Nephron progenitor cell (in vitro differentiated cells): ENCODE measurements around the gene RMDN2.
"Not testable (repeated sequence)": the region's sequence is repeated elsewhere in the genome, so short reads cannot be mapped to it uniquely, and the experiment has no call there.

ENCODE experiments used
- DNase-seq: peaks from one replicate; pipeline ENCODE4 v3.0.0; 2021
- H3K27ac Mint-ChIP-seq: 2 replicates; pipeline ENCODE4 v1.8.0; 2021; ENCODE audit warnings: mild to moderate bottlenecking, moderate library complexity, mixed read lengths
- H3K27me3 Mint-ChIP-seq: 2 replicates; pipeline ENCODE4 v1.8.0; 2021; ENCODE audit warnings: mild to moderate bottlenecking, low read depth, mixed read lengths; ENCODE audit not compliant: poor library complexity
- H3K36me3 Mint-ChIP-seq: 2 replicates; pipeline ENCODE4 v1.8.0; 2021; ENCODE audit warnings: low read depth, mixed read lengths
- H3K4me1 Mint-ChIP-seq: 2 replicates; pipeline ENCODE4 v1.8.0; 2021; ENCODE audit warnings: mixed read lengths
- H3K4me3 Mint-ChIP-seq: 2 replicates; pipeline ENCODE4 v1.8.0; 2021; ENCODE audit warnings: mild to moderate bottlenecking, moderate library complexity, mixed read lengths
- H3K9me3 Mint-ChIP-seq: 2 replicates; pipeline ENCODE4 v1.8.0; 2021; ENCODE audit warnings: mild to moderate bottlenecking, moderate library complexity, mixed read lengths
- TF ChIP-seq, protein P1 (sequence below): fragments of 200-600 bp; sonication (generic); IDR thresholded peaks from 2 replicates; pipeline ENCODE4 v1.5.0; 2021; ENCODE audit warnings: antibody characterized with exemption

Gene RMDN2

DNA sequence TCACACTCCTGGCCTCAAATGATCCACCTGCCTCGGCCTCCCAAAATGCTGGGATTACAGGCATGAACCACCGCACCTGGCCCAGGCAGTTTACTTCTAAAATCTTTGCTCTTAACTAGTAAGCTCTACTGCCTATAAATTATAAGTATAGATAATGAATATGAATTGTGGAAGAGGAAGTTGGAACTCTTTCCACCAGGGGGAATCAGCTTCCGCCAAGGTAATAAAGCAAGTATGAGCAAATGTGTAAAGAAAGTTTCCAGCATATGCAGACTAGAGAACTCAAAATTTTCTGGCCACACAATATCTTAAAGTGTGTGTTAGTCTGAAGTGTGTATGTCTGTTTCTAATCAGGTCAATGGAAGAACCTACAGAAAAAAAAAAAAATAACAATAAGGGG lies 68.1 kb downstream of the RMDN2 start:
- Mint-ChIP-seq H3K27ac (no peak overlapping the region), H3K36me3 (no peaks in the 10 kb centered on the region), H3K9me3 (peaks cover 3% of the 10 kb centered on the region), H3K4me1 (no peaks in the 10 kb centered on the region), H3K4me3 (no peak overlapping the region), H3K27me3 (no peaks in the 10 kb centered on the region)
- TF ChIP-seq, protein P1, sequence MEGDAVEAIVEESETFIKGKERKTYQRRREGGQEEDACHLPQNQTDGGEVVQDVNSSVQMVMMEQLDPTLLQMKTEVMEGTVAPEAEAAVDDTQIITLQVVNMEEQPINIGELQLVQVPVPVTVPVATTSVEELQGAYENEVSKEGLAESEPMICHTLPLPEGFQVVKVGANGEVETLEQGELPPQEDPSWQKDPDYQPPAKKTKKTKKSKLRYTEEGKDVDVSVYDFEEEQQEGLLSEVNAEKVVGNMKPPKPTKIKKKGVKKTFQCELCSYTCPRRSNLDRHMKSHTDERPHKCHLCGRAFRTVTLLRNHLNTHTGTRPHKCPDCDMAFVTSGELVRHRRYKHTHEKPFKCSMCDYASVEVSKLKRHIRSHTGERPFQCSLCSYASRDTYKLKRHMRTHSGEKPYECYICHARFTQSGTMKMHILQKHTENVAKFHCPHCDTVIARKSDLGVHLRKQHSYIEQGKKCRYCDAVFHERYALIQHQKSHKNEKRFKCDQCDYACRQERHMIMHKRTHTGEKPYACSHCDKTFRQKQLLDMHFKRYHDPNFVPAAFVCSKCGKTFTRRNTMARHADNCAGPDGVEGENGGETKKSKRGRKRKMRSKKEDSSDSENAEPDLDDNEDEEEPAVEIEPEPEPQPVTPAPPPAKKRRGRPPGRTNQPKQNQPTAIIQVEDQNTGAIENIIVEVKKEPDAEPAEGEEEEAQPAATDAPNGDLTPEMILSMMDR: no peak
- no peak for DNase-seq

DNA sequence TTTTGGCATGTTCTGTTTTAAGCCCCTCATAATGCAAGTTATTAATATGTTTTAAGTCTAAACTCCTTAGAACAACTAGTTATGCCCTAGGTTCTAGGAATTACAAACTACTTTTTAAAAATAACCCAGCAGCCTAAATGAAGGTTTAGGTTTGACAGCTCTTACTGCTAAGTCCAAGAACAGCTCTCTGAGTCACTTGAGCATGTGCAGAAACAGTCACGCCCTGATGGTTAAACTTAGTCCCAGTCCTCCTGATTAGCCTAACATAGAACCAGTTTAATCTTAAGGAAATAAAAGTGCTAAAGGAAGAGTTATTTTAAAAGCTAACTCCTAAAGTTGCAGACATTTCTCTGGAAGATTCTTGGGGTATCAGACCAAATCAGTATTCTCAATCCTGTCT lies 72.5 kb downstream of the RMDN2 start:
- no peaks in the 10 kb centered on the region for H3K4me1 Mint-ChIP-seq
- H3K27ac Mint-ChIP-seq: no peak overlapping the region
- TF ChIP-seq, protein P1: no peak
- no peaks in the 10 kb centered on the region for H3K27me3 Mint-ChIP-seq
- no peak overlapping the region for H3K4me3 Mint-ChIP-seq
- H3K36me3 Mint-ChIP-seq: peaks cover 6% of the 10 kb centered on the region
- no peak for DNase-seq
- H3K9me3 Mint-ChIP-seq: peaks cover 8% of the 10 kb centered on the region

DNA sequence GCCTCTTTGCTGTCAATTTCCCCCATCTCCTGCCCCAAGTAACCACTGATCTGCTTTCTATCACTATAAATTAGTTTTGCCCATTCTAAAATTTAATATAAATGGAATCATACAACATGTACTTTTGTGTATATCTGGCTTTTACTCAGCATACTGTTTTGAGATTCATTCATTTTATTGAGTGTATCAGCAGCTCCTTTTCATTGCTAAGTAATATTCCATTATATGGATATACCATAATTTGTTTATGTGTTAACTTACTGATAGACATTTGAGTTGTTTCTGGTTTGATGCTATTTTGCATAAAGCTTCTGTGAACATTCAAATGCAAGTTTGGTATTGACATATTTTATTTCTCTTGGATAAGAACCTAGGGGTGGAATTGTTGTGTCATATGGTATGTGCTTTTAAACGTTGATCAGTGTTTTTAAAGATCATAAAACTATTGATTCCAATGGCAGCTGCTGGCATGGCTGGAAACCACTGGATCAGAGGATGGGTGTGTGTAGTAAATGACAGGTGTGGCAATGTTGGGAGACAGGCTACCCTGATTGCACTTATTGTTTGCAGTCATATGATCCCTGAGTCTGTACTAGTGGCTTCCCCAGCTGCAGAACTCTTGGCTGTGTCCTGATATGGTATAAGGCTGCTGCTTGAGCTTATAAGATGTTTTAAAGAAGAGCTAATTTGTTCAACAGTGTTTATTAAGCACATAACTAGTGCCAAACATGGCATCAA lies 75.6 kb downstream of the RMDN2 start:
- Mint-ChIP-seq H3K4me1 (no peaks in the 10 kb centered on the region), H3K9me3 (peaks cover 8% of the 10 kb centered on the region), H3K36me3 (peaks cover 6% of the 10 kb centered on the region), H3K4me3 (no peak overlapping the region), H3K27me3 (no peaks in the 10 kb centered on the region), H3K27ac (no peak overlapping the region)
- TF ChIP-seq, protein P1: no peak
- DNase-seq: no peak

DNA sequence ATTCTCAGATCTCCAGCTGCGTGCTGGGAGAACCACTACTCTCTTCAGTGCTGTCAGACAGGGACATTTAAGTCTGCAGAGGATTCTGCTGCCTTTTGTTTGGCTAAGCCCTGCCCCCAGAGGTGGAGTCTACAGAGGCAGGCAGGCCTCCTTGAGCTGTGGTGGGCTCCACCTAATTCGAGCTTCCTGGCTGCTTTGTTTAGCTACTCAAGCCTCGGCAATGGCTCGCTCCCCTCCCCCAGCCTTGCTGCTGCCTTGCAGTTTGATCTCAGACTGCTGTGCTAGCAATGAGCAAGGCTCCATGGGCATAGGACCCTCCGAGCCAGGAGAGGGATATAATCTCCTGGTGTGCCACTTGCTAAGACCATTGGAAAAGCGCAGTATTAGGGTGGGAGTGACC lies 85.1 kb downstream of the RMDN2 start:
- not testable (repeated sequence) for H3K27me3 Mint-ChIP-seq, DNase-seq, H3K4me3 Mint-ChIP-seq, H3K4me1 Mint-ChIP-seq, H3K27ac Mint-ChIP-seq
- peaks cover 42% of the 10 kb centered on the region for H3K36me3 Mint-ChIP-seq
- peaks cover 46% of the 10 kb centered on the region for H3K9me3 Mint-ChIP-seq

DNA sequence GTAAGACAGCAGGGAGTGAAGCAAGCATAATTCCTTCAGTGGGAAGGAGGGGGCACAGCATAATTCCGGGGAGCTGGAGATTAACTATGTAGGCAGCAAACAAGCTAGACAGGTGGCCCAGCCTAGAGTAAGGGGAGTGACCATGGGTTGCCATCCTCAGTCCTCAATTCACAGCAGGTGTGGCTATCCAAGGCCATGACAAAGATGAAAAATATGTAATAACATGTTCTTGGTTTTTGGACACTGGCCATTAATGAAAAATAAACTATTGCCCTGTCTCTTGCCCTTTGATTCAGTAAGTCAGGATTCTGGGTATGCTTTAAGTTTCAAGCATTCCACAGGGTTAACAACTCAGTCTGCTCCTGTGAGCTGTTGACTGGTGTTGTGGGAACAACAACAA lies 85.9 kb downstream of the RMDN2 start:
- Mint-ChIP-seq H3K27ac (no peak overlapping the region), H3K9me3 (peaks cover 46% of the 10 kb centered on the region)

DNA sequence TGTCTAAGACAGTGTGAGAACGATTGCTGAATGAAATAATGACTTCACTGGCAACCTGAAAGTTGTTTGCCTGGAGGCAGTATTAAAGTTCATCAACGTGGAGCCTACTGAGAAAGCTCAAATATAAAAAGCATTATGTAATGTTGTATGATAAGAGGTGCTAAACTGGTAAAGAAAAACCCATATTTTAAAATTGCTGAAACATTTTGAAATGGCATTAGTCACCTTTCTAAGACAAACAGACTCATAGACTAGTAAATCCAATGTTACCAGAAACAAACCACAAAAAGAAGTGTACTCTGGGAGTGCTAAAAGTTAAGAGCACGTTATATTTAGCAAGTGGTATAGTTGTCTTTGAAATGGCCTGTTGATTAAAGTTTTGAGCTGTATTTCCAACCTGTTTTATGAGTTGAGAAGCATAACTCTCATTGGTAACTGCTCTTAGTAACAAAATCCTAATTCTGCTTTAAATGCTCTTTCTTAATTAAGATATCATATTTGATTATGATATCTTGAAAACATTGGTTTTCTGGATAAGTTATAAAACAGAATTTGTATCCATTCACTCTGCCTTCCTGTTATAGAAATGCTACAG lies 88.2 kb downstream of the RMDN2 start:
- Mint-ChIP-seq H3K9me3 (peaks cover 26% of the 10 kb centered on the region), H3K27me3 (no peaks in the 10 kb centered on the region), H3K4me1 (no peaks in the 10 kb centered on the region), H3K27ac (no peak overlapping the region), H3K4me3 (no peak overlapping the region), H3K36me3 (peaks cover 31% of the 10 kb centered on the region)
- TF ChIP-seq, protein P1: no peak
- DNase-seq: no peak

More for the DNA sequence above, 85.9 kb downstream of the RMDN2 start:
- no peak for DNase-seq
- no peaks in the 10 kb centered on the region for H3K4me1 Mint-ChIP-seq
- no peak overlapping the region for H3K4me3 Mint-ChIP-seq
- TF ChIP-seq, protein P1: no peak
- H3K36me3 Mint-ChIP-seq: peaks cover 42% of the 10 kb centered on the region
- no peaks in the 10 kb centered on the region for H3K27me3 Mint-ChIP-seq
